Erythroblast (primary cell): ENCODE data around the gene TAF3.
"Not testable (repeated sequence)": the region's sequence is repeated elsewhere in the genome, so short reads cannot be mapped to it uniquely, and the experiment has no call there.

Source experiments
- DNase-seq, 2 experiments: peaks; one replicate each; lab custom pipeline; 2025; lab: John Stamatoyannopoulos, UW
- GATA1 ChIP-seq: IDR thresholded peaks from 2 replicates; pipeline ENCODE4 v1.6.1; 2011; ENCODE audit warnings: low read depth, mild to moderate bottlenecking, control low read depth, low read length, moderate library complexity
- POLR2A ChIP-seq: IDR thresholded peaks from 2 replicates; pipeline ENCODE4 v1.6.1; 2011; ENCODE audit warnings: mild to moderate bottlenecking, low read length

The TAF3 gene, protein sequence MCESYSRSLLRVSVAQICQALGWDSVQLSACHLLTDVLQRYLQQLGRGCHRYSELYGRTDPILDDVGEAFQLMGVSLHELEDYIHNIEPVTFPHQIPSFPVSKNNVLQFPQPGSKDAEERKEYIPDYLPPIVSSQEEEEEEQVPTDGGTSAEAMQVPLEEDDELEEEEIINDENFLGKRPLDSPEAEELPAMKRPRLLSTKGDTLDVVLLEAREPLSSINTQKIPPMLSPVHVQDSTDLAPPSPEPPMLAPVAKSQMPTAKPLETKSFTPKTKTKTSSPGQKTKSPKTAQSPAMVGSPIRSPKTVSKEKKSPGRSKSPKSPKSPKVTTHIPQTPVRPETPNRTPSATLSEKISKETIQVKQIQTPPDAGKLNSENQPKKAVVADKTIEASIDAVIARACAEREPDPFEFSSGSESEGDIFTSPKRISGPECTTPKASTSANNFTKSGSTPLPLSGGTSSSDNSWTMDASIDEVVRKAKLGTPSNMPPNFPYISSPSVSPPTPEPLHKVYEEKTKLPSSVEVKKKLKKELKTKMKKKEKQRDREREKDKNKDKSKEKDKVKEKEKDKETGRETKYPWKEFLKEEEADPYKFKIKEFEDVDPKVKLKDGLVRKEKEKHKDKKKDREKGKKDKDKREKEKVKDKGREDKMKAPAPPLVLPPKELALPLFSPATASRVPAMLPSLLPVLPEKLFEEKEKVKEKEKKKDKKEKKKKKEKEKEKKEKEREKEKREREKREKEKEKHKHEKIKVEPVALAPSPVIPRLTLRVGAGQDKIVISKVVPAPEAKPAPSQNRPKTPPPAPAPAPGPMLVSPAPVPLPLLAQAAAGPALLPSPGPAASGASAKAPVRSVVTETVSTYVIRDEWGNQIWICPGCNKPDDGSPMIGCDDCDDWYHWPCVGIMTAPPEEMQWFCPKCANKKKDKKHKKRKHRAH

DNA sequence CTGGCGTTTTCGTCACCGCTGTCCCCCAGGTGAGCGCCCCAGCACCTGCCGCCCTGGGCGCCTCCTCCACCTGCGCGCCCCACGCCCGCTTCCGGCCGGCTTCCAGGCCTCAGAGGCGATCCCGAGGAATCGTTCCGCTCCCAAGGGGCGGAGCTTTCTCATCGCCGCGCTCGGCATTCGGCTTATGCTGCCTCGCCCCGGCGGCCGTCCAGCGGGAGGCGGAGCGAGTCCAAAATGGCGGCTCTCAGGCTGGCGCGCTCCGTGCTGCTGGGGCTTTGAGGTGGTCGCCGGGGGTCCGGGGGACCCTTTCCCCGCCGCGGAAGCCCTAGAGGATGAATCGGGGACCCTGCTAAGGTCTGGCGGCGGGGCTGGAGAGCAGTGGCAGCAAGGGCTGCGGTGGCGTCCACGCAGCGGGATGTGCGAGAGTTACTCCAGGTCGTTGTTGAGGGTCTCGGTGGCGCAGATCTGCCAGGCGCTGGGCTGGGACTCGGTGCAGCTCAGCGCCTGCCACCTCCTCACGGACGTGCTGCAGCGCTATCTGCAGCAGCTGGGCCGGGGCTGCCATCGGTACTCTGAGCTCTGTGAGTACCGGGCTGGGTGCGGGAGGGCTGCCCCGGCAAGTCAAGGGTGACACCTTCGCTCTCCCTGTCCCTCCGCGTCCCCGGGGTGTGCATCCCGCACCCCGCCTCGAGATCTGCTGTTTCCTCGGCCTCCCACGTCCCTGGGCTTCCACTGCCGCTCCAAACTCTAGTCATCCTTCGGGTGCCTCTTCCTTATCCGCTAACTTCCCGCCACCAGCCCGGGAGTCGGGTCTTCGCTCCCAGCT, at the start of gene TAF3:
Gene TAF3 (plus strand): TSS at position 211 of the 826 bp plus-strand sequence. CDS start 205 bp downstream, at position 416.
- TF ChIP-seq POLR2A, result peak; percentile 83
- TF ChIP-seq GATA1, result no peak
- DNase-seq, result peak; percentile 92 to 95

DNA sequence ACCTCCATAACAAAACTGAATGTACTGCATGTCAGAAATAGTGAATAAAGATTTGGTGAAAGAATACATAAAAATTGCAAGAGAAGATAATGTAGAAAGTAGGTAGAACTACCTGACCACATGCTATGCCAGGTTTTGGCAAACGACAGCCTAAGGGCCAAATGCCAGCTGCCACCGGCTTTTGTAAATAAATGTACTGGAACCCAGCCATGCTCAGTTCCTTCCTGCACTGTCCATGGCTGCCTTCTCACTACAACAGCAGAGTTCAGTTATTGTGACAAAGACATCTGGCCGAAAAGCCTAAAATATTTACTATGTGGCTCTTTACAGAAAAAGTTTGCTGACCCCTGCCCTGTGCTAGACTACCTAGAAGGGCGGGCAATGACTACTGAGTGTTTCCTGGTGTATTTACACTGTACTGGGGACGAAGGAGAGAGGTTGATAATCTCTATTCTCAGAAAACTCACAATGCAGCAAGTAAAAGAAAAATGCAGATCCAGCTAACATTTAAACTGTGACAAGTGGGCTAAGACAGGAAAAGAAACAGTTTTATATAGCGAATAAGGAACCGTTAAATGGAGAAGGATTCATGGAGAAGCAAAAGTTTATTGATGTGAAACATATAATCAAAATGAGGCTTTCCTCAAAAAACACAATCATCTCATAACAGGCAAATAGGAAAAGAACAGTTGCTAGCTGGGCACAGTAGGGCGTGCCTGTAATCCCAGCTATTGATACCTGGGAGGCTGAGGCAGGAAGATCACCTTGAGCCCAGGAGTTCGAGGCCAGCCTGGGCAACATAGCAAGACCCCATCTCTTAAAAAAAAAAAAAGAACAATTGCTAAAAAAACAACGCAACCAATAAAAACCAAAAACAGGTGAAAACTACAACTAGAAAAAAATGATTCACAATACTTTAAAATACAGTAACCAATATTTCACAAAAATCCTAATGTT, 44.2 kb upstream of the TAF3 start:
- TF ChIP-seq GATA1, result no peak
- no peak for TF ChIP-seq POLR2A
- DNase-seq, result no peak

DNA sequence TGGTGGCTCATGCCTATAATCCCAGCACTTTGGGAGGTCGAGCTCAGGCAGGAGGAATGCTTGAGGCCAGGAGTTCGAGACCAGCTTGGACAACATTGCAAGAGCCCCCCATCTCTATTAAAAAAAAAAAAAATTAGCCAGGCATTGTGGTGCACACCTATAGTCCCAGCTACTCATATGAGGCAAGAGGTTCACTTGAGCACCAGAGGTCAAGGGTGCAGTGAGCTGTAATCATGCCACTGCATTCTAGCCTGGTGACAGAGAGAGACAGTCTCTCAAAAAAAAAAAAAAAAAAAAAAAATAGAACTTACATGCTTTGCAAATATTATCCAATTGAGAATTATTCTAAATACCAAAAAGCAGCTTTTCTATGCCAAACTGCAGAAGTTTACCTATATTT, 41.5 kb upstream of the TAF3 start:
- TF ChIP-seq POLR2A (no peak), GATA1 (no peak)
- DNase-seq, result no peak

DNA sequence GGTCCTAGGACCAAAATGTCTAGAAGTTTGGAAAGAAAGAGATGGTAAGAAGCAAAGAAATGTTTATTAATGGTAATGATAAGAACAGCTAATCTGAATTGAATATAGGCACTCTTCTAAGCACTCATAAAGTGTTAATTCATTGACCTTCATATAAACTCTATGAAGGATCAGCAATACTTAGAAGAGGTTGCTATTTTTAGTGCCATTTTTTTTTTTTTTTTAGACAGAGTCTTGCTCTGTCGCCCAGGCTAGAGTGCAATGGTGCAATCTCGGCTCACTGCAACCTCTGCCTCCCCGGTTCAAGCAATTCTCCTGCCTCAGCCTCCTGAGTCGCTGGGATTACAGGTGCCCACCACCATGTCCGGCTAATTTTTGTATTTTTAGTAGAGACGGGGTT, 36.1 kb upstream of the TAF3 start:
- not testable (repeated sequence) for DNase-seq

DNA sequence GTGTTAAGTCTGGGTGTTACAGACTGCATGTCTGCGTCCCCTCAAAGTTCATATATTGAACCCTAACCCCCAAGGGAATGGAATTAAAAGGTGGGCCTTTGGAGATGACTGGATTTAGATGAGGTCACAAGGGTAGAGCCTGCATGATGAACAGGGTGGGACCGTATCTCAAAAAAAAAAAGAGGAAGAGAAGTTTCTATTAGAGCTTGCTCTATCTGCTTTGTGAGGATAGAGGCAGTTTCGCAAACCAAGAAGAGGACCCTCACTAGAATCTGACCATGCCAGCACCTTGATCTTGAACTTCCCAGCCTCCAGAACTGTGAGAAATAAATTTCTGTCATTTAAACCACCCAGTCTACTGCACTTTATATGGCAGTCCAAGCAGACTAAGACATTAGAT, 31.9 kb upstream of the TAF3 start:
- TF ChIP-seq GATA1, result no peak
- peak in 1 of 2 experiments; percentile 4 for DNase-seq

DNA sequence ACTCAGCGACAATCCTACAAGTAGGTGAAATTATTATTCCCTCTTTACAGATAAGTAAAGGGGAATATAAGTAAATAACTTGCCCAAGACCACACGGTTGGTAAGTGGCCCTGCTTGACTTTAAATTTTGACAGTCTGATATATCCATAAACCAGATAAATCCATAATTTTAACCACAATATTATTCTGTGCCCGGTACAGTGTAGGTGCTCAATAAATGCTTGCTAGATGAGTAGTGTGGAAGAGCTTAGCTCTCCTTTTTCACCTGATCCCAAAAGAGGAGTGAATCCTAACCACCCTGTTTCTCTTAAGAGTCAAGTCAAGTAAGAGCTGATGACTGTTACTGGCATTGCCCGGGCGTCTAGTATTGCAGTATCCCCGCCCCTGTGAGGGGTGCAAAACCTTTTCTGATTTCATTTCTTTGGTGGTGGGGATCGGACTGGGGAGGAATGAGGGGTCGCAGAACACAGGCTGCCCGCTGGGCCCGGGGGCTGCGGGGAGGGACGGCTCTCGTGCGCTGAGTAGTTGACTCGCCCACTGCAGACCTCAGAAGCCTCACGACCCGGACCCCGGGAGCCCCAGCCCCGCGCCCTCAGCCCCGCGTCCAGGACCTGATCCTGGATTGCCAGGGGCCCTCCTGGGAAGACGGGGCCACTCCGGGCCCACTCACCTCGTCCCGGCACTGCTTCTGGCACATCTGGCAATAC, 31.0 kb upstream of the TAF3 start:
- DNase-seq, result peak; percentile 40 to 62
- no peak for TF ChIP-seq GATA1

DNA sequence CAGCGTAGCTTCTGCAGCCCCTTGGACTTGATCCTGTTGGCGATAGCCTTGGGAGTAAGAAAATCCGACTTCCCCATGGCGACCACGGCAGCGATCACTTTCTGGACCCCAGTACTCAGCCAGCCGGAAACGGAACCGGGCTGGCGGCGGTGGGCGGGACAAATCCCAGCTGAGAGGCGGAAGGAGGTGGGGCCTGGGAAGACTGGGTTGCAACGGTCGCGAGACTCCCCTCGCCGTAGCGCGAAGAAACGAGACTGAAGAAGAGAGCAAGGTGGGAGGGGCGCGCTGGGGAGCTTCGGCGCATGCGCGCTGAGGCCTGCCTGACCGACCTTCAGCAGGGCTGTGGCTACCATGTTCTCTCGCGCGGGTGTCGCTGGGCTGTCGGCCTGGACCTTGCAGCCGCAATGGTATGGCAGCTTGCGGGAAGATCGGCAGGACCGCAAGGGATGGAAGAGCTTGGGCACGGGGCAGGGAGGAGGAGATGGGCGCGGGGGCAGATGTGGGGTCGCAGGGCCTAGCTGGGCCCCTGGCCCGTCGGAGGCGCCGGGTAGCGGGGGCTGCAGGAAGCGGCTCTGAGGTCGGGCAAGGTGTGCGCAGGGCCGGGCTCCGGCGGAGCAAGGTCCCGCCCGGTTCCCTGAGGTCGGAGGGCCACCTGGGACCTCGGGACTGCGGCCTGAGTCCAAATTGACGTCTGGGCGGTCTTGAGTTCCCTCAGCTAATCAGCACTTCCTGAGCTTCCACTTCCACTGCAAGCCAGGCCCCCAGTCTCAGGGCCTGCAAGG, 30.3 kb upstream of the TAF3 start, which contains the start of the genes ATP5F1C and KIN:
Gene ATP5F1C (plus strand): TSS at position 321 of the 782 bp plus-strand sequence. CDS start 31 bp downstream, at position 352.
Gene KIN (minus strand): TSS at position 137 of the 782 bp plus-strand sequence. CDS start 60 bp downstream, at position 77.
- no peak for TF ChIP-seq GATA1
- TF ChIP-seq POLR2A, result peak; percentile 87
- peak; percentile 97 to 98 for DNase-seq

DNA sequence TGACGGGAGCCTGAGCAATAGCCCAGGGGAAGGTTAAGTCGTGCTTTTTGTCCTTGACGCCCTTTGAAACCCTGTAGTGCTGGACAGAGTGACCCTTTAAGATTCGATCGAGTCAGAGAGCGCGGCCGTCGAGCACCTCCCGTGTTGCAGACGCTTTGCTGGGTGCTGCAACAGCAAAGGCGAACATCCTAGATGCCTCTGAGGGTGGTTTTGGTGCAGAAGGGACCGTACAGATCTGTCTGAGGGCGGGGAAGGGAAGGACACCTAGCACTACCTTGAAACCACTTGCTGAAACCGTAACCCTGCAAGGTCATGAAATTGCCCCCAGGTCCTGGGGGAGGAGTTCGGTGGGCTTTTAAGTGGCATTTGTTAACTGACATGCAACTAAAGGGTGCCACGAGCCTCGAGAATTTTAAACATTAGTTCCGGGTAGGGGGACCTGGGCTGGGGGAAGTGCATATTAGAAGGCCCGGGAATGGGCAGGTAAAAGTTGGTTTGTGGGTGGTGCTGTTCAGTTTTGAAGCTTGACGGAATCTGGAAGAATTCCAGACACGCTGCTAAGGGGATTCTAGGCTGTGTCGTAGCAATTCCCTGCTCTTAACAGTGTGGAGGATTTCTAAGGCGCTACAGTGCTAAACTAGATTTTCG, 29.5 kb upstream of the TAF3 start:
- TF ChIP-seq POLR2A (no peak), GATA1 (no peak)
- DNase-seq, result peak in 1 of 2 experiments; percentile 43

DNA sequence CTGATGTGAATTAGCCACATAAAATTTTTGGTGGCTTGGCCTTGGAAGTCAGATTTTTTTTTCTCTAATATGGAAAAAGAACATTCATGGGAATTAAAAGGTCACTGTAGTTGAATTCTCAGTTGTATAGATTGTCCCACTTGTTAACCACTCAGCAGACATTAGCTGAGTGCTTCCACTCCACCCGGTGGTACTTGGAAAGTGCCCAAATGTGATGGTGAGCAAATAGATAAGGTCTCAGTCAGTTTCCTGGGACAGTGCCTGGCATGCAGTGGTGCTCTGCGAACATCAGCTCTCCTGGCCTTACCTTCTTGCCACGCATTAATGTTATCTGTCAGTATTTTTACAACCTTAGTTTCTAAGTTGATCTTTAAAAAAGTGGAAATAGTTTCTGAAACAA, 28.9 kb upstream of the TAF3 start:
- TF ChIP-seq GATA1, result no peak
- no peak for TF ChIP-seq POLR2A
- peak; percentile 72 to 81 for DNase-seq

DNA sequence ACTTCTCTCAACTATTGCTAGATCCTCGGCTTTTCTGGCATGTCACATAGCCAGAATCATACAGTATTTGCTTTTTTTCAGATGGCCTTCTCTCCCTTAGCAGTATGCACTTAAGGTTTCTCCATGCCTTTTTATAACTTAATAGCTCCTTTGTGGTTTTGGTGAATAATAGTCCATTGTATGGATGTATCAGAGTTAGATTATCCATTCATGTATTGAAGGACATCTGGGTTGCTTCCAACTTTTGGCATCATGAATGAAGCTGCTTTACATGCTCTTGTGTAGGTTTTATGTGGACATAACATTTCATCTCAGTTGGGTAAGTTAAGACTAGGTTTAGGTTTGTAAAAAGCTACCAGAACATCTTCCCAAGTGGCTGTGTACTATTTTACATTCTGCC, 25.8 kb upstream of the TAF3 start:
- DNase-seq, result no peak
- TF ChIP-seq POLR2A (no peak), GATA1 (no peak)
